Liver (tissue), 9 donors: ENCODE measurements around the gene SMYD5. TPM values are rescaled to one million over a fixed set of nuclear protein-coding genes. Genes with fewer than 3 reads are reported as not detected.

Experiments used
- DNase-seq: peaks from one replicate; pipeline ENCODE4 v3.0.0-alpha.2; 2017; ENCODE audit warnings: low spot score
- H3K27ac ChIP-seq, 2 donors: one replicate each; pipeline ENCODE4 v1.7.0; 2013; ENCODE audit warnings: inconsistent platforms in 2 of 2, low read length in 2 of 2, control low read depth in 1 of 2, low read depth in 1 of 2, mild to moderate bottlenecking in 1 of 2
- H3K27me3 ChIP-seq, 4 donors: one replicate each; pipeline versions ENCODE4 v1.6.1 to v1.7.0; 2013; ENCODE audit warnings: low read length in 3 of 4, inconsistent platforms in 1 of 4, mild to moderate bottlenecking in 1 of 4, moderate library complexity in 1 of 4; ENCODE audit not compliant: control insufficient read depth in 4 of 4, insufficient read depth in 4 of 4
- H3K36me3 ChIP-seq, 4 donors: one replicate each; pipeline versions ENCODE4 v1.6.1 to v1.7.0; 2013; ENCODE audit warnings: low read length in 3 of 4, mild to moderate bottlenecking in 3 of 4, low read depth in 1 of 4, moderate library complexity in 1 of 4; ENCODE audit not compliant: control insufficient read depth in 4 of 4, insufficient read depth in 3 of 4
- H3K4me1 ChIP-seq, 4 donors: one replicate each; pipeline versions ENCODE4 v1.6.1 to v1.7.0; 2013; ENCODE audit warnings: low read length in 3 of 4, mild to moderate bottlenecking in 3 of 4, moderate library complexity in 1 of 4; ENCODE audit not compliant: control insufficient read depth in 4 of 4, insufficient read depth in 4 of 4
- H3K4me3 ChIP-seq, 3 donors: one replicate each; pipeline versions ENCODE4 v1.6.1 to v1.7.0; 2013; ENCODE audit warnings: low read length in 3 of 3, control low read depth in 1 of 3, low read depth in 1 of 3, mild to moderate bottlenecking in 1 of 3
- H3K9ac ChIP-seq, 2 donors: one replicate each; pipeline ENCODE4 v1.7.0; 2013; ENCODE audit warnings: low read length in 2 of 2, mild to moderate bottlenecking in 2 of 2, moderate library complexity in 2 of 2, control low read depth in 1 of 2, low read depth in 1 of 2
- H3K9me3 ChIP-seq, 4 donors: one replicate each; pipeline versions ENCODE4 v1.6.1 to v1.7.0; 2013; ENCODE audit warnings: low read length in 3 of 4; ENCODE audit not compliant: control insufficient read depth in 4 of 4
- CTCF ChIP-seq: fragments of 150-350 bp; IDR thresholded peaks from 2 replicates; pipeline ENCODE4 v1.5.1; 2017; ENCODE audit warnings: improper control_type of control experiment, low read depth, low read length; ENCODE audit not compliant: missing input control
- FOXA1 ChIP-seq: IDR thresholded peaks from 2 replicates; pipeline ENCODE4 v1.6.1; 2016; ENCODE audit warnings: antibody characterized with exemption
- FOXA2 ChIP-seq: IDR thresholded peaks from 2 replicates; pipeline ENCODE4 v1.6.1; 2016; ENCODE audit warnings: antibody characterized with exemption
- HNF4A ChIP-seq, 2 donors: conservative IDR thresholded peaks; 2 replicates each; pipeline ENCODE4 v1.6.1; 2016; ENCODE audit warnings: antibody characterized with exemption in 2 of 2, mild to moderate bottlenecking in 2 of 2
- HNF4G ChIP-seq: IDR thresholded peaks from 2 replicates; pipeline ENCODE4 v1.6.1; 2016; ENCODE audit warnings: antibody characterized with exemption
- JUND ChIP-seq, 2 donors: IDR thresholded peaks; 2 replicates each; pipeline ENCODE4 v1.6.1; 2016; ENCODE audit warnings: antibody characterized with exemption in 2 of 2
- NR2F2 ChIP-seq: IDR thresholded peaks from 2 replicates; pipeline ENCODE4 v1.6.1; 2016; ENCODE audit warnings: antibody characterized with exemption
- RAD21 ChIP-seq, 2 donors: IDR thresholded peaks; 2 replicates each; pipeline ENCODE4 v1.6.1; 2016; ENCODE audit warnings: antibody characterized with exemption in 2 of 2, mild to moderate bottlenecking in 2 of 2
- RXRA ChIP-seq, 2 donors: IDR thresholded peaks; 2 replicates each; pipeline ENCODE4 v1.6.1; 2017 to 2018; ENCODE audit warnings: antibody characterized with exemption in 2 of 2, mild to moderate bottlenecking in 1 of 2
- SP1 ChIP-seq: IDR thresholded peaks from 2 replicates; pipeline ENCODE4 v1.6.1; 2018; ENCODE audit warnings: antibody characterized with exemption, mild to moderate bottlenecking
- TAF1 ChIP-seq: conservative IDR thresholded peaks from 2 replicates; pipeline ENCODE4 v1.6.1; 2016; ENCODE audit warnings: antibody characterized with exemption, mild to moderate bottlenecking
- YY1 ChIP-seq: IDR thresholded peaks from 2 replicates; pipeline ENCODE4 v1.6.1; 2016; ENCODE audit warnings: antibody characterized with exemption, mild to moderate bottlenecking
- ZBTB33 ChIP-seq: IDR thresholded peaks from 2 replicates; pipeline ENCODE4 v1.6.1; 2016; ENCODE audit warnings: antibody characterized with exemption
- WGBS: extraction: QIAGEN DNeasy Blood & Tissue Kit; methylation state at CpG from one replicate; pipeline ENCODE4 v1.1.7; 2013; 5-methylcytosine and 5-hydroxymethylcytosine counted together
- polyA plus RNA-seq, 2 donors: library from polyadenylated mRNA; stranded (reverse) in 1 of 2; unstranded in 1 of 2; fragments of 200-250 nt in 1 of 2; fragments of >200 nt in 1 of 2; fragmentation: Nextera tagmentation in 1 of 2; extraction: Ambion mirVana in 1 of 2; gene quantifications; one replicate each; pipeline versions ENCODE4 v1.2.1 to v1.2.3, GENCODE V29; 2013 to 2015
- total RNA-seq, 2 donors: library from RNA; depleted of rRNA; stranded (reverse); fragments of >200 nt; gene quantifications; one replicate each; pipeline ENCODE4 v1.2.3, GENCODE V29; 2014
- TF ChIP-seq, protein P1 (sequence below): IDR thresholded peaks from 2 replicates; pipeline ENCODE4 v1.6.1; 2016; ENCODE audit warnings: antibody characterized with exemption
- TF ChIP-seq, protein P2 (sequence below): IDR thresholded peaks from 2 replicates; pipeline ENCODE4 v1.6.1; 2016; ENCODE audit warnings: antibody characterized with exemption, mild to moderate bottlenecking
- TF ChIP-seq, protein P3 (sequence below): IDR thresholded peaks from 2 replicates; pipeline ENCODE4 v1.6.1; 2016; ENCODE audit warnings: antibody characterized with exemption
- donor health status: healthy.
- donor health status: healthy.
- donor health status: healthy.
- donor health status: healthy.
- donor health status: healthy.

The SMYD5 gene
- total and polyA plus RNA-seq, 4 donors = 3.9 to 8.8 (median 5.8) TPM

- Histone ChIP-seq H3K36me3 (peaks cover 20 to 95% (median 78%) of the 10 kb centered on the region in 4 donors), H3K4me1 (no peaks in the 10 kb centered on the region), H3K4me3 (no peak overlapping the region), H3K27ac (no peak overlapping the region), H3K9me3 (no peaks in the 10 kb centered on the region), H3K9ac (no peak overlapping the region), H3K27me3 (no peaks in the 10 kb centered on the region)
- WGBS = 83% methylated on average over 3 of the region's 3 CpGs
- DNase-seq = no peak
- no peak for TF ChIP-seq FOXA2
- TF ChIP-seq RXRA (IDR thresholded peaks at IDR 0.05) = no peak
- no peak for TF ChIP-seq FOXA1
- TF ChIP-seq, protein P1, sequence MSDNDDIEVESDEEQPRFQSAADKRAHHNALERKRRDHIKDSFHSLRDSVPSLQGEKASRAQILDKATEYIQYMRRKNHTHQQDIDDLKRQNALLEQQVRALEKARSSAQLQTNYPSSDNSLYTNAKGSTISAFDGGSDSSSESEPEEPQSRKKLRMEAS = no peak
- no peak for TF ChIP-seq CTCF
- no peak for TF ChIP-seq SP1
- TF ChIP-seq YY1 = no peak
- no peak for TF ChIP-seq HNF4G
- TF ChIP-seq, protein P2, sequence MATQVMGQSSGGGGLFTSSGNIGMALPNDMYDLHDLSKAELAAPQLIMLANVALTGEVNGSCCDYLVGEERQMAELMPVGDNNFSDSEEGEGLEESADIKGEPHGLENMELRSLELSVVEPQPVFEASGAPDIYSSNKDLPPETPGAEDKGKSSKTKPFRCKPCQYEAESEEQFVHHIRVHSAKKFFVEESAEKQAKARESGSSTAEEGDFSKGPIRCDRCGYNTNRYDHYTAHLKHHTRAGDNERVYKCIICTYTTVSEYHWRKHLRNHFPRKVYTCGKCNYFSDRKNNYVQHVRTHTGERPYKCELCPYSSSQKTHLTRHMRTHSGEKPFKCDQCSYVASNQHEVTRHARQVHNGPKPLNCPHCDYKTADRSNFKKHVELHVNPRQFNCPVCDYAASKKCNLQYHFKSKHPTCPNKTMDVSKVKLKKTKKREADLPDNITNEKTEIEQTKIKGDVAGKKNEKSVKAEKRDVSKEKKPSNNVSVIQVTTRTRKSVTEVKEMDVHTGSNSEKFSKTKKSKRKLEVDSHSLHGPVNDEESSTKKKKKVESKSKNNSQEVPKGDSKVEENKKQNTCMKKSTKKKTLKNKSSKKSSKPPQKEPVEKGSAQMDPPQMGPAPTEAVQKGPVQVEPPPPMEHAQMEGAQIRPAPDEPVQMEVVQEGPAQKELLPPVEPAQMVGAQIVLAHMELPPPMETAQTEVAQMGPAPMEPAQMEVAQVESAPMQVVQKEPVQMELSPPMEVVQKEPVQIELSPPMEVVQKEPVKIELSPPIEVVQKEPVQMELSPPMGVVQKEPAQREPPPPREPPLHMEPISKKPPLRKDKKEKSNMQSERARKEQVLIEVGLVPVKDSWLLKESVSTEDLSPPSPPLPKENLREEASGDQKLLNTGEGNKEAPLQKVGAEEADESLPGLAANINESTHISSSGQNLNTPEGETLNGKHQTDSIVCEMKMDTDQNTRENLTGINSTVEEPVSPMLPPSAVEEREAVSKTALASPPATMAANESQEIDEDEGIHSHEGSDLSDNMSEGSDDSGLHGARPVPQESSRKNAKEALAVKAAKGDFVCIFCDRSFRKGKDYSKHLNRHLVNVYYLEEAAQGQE = no peak
- no peak for TF ChIP-seq NR2F2
- no peak for TF ChIP-seq JUND (IDR thresholded peaks at IDR 0.05)
- no peak for TF ChIP-seq HNF4A (conservative IDR thresholded peaks at IDR 0.05)
These were observed 32.8 kb downstream of the SMYD5 start for GRCh38 chr2:73246850-73247249.

GRCh38 chr2:73249636-73250035 lies 35.6 kb downstream of the SMYD5 start:
- Histone ChIP-seq H3K36me3 (peaks cover 19 to 93% (median 75%) of the 10 kb centered on the region in 4 donors), H3K27me3 (no peaks in the 10 kb centered on the region), H3K4me1 (no peaks in the 10 kb centered on the region), H3K4me3 (no peak overlapping the region), H3K27ac (no peak overlapping the region), H3K9me3 (no peaks in the 10 kb centered on the region), H3K9ac (no peak overlapping the region)
- no peak for DNase-seq
- TF ChIP-seq, protein P3, sequence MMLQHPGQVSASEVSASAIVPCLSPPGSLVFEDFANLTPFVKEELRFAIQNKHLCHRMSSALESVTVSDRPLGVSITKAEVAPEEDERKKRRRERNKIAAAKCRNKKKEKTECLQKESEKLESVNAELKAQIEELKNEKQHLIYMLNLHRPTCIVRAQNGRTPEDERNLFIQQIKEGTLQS = no peak
- no peak for TF ChIP-seq FOXA1
- no peak for TF ChIP-seq FOXA2
- no peak for TF ChIP-seq ZBTB33
- TF ChIP-seq TAF1 = no peak
- TF ChIP-seq RXRA (IDR thresholded peaks at IDR 0.05) = no peak
- TF ChIP-seq RAD21 (IDR thresholded peaks at IDR 0.05) = no peak
- no peak for TF ChIP-seq SP1
- no peak for TF ChIP-seq HNF4A (conservative IDR thresholded peaks at IDR 0.05)
- no peak for TF ChIP-seq CTCF
- no peak for TF ChIP-seq NR2F2
- 86% methylated on average over 9 of the region's 9 CpGs for WGBS
